ENCODE results near the gene NT5DC4.

Gene NT5DC4

GRCh38 chr2:112730791-112731190 is 10.0 kb downstream of the NT5DC4 start:
- Histone ChIP-seq H3K4me1 (ENCODE audit: control insufficient read depth, low read length) (peaks cover 5% of the 10 kb centered on the region), H3K36me3 (ENCODE audit: control insufficient read depth, low read length) (no peaks in the 10 kb centered on the region), H3F3A (ENCODE audit: control insufficient read depth, insufficient read depth) (no peaks in the 10 kb centered on the region), H3K9me3 (ENCODE audit: control insufficient read depth, insufficient read depth, low read length) (no peaks in the 10 kb centered on the region), H3K4me2 (ENCODE audit: low read length) (no peak overlapping the region), H3K79me2 (ENCODE audit: control insufficient read depth, low read length) (no peaks in the 10 kb centered on the region), H3K4me3 (ENCODE audit: low read length) (no peak overlapping the region), H3K27ac (ENCODE audit: low read depth, low read length) (no peak overlapping the region), H3K9me2 (replicated peaks; ENCODE audit: control insufficient read depth, low read length) (no peaks in the 10 kb centered on the region), H3K27me3 (ENCODE audit: control insufficient read depth, low read length) (peaks cover 6% of the 10 kb centered on the region; the same call in 1 of the 2 replicates), H4K20me1 (ENCODE audit: control insufficient read depth, insufficient read depth, low read depth, low read length) (no peaks in the 10 kb centered on the region)
- no peak for TF ChIP-seq EZH2phosphoT487 (IDR thresholded peaks at IDR 0.05; ENCODE audit: borderline replicate concordance, low read length)
- TF ChIP-seq CTCF (IDR thresholded peaks at IDR 0.05; ENCODE audit: low read depth, low read length, poor library complexity, severe bottlenecking): no peak

GRCh38 chr2:112731479-112731878 is 10.7 kb downstream of the NT5DC4 start:
- Histone ChIP-seq H3K4me3 (ENCODE audit: low read length) (no peak overlapping the region), H4K20me1 (ENCODE audit: control insufficient read depth, insufficient read depth, low read depth, low read length) (no peaks in the 10 kb centered on the region), H3K4me2 (ENCODE audit: low read length) (no peak overlapping the region), H3K4me1 (ENCODE audit: control insufficient read depth, low read length) (peaks cover 2% of the 10 kb centered on the region), H3K9me3 (ENCODE audit: control insufficient read depth, insufficient read depth, low read length) (no peaks in the 10 kb centered on the region), H3F3A (ENCODE audit: control insufficient read depth, insufficient read depth) (no peaks in the 10 kb centered on the region), H3K27me3 (ENCODE audit: control insufficient read depth, low read length) (peaks cover 6% of the 10 kb centered on the region; the same call in 1 of the 2 replicates), H3K36me3 (ENCODE audit: control insufficient read depth, low read length) (peaks cover under 1% of the 10 kb centered on the region; the same call in 1 of the 2 replicates), H3K27ac (ENCODE audit: low read depth, low read length) (no peak overlapping the region), H3K79me2 (ENCODE audit: control insufficient read depth, low read length) (no peaks in the 10 kb centered on the region), H3K9me2 (replicated peaks; ENCODE audit: control insufficient read depth, low read length) (no peaks in the 10 kb centered on the region)
- no peak for TF ChIP-seq CTCF (IDR thresholded peaks at IDR 0.05; ENCODE audit: low read depth, low read length, poor library complexity, severe bottlenecking)

GRCh38 chr2:112733456-112733855 is 12.6 kb downstream of the NT5DC4 start:
- H3K27me3 ChIP-seq (ENCODE audit: control insufficient read depth, low read length): peaks cover 1% of the 10 kb centered on the region; the same call in 1 of the 2 replicates
- H4K20me1 ChIP-seq (ENCODE audit: control insufficient read depth, insufficient read depth, low read depth, low read length): no peaks in the 10 kb centered on the region
- no peaks in the 10 kb centered on the region for H3K9me2 ChIP-seq (replicated peaks; ENCODE audit: control insufficient read depth, low read length)
- no peak overlapping the region for H3K4me2 ChIP-seq (ENCODE audit: low read length)
- H3K4me3 ChIP-seq (ENCODE audit: low read length): no peak overlapping the region
- H3K79me2 ChIP-seq (ENCODE audit: control insufficient read depth, low read length): no peaks in the 10 kb centered on the region
- peaks cover 16% of the 10 kb centered on the region for H3K36me3 ChIP-seq (ENCODE audit: control insufficient read depth, low read length)
- H3K27ac ChIP-seq (ENCODE audit: low read depth, low read length): no peak overlapping the region
- TF ChIP-seq CTCF (IDR thresholded peaks at IDR 0.05; ENCODE audit: low read depth, low read length, poor library complexity, severe bottlenecking) (no peak), EZH2phosphoT487 (IDR thresholded peaks at IDR 0.05; ENCODE audit: borderline replicate concordance, low read length) (no peak)
- peaks cover 4% of the 10 kb centered on the region; the same call in 1 of the 2 replicates for H3F3A ChIP-seq (ENCODE audit: control insufficient read depth, insufficient read depth)
- H3K9me3 ChIP-seq (ENCODE audit: control insufficient read depth, insufficient read depth, low read length): no peaks in the 10 kb centered on the region
- no peaks in the 10 kb centered on the region for H3K4me1 ChIP-seq (ENCODE audit: control insufficient read depth, low read length)

Measured in DOHH2 (cell line).